Thymus (tissue), 11 donors: ENCODE measurements around the gene FRMPD2. TPM values are rescaled to one million over a fixed set of nuclear protein-coding genes. Genes with fewer than 3 reads are reported as not detected.
"Not testable (repeated sequence)": the region's sequence is repeated elsewhere in the genome, so short reads cannot be mapped to it uniquely, and the experiment has no call there.

Source experiments
- DNase-seq, 9 donors: peaks; one replicate each; pipeline ENCODE4 v3.0.0-alpha.2; 2013; ENCODE audit warnings: low spot score in 9 of 9, low read depth in 6 of 9, missing footprints in 1 of 9
- H3K27ac ChIP-seq, 2 donors: one replicate each; pipeline ENCODE4 v1.5.1; 2013; ENCODE audit warnings: control low read depth in 1 of 2, low read depth in 1 of 2, low read length in 1 of 2, mild to moderate bottlenecking in 1 of 2, moderate library complexity in 1 of 2
- H3K27me3 ChIP-seq, 2 donors: one replicate each; pipeline ENCODE4 v1.5.1; 2013; ENCODE audit warnings: low read length in 1 of 2; ENCODE audit not compliant: control insufficient read depth in 2 of 2, insufficient read depth in 1 of 2
- H3K36me3 ChIP-seq, 2 donors: one replicate each; pipeline ENCODE4 v1.5.1; 2013; ENCODE audit warnings: low read length in 1 of 2, mild to moderate bottlenecking in 1 of 2, moderate library complexity in 1 of 2; ENCODE audit not compliant: control insufficient read depth in 2 of 2, insufficient read depth in 2 of 2
- H3K4me1 ChIP-seq, 2 donors: one replicate each; pipeline ENCODE4 v1.5.1; 2013; ENCODE audit warnings: low read length in 2 of 2; ENCODE audit not compliant: control insufficient read depth in 2 of 2, insufficient read depth in 2 of 2
- H3K4me3 ChIP-seq, 2 donors: one replicate each; pipeline ENCODE4 v1.5.1; 2013; ENCODE audit warnings: low read length in 2 of 2, control low read depth in 1 of 2, mild to moderate bottlenecking in 1 of 2
- H3K9me3 ChIP-seq, 2 donors: one replicate each; pipeline ENCODE4 v1.5.1; 2013; ENCODE audit warnings: low read length in 1 of 2, mild to moderate bottlenecking in 1 of 2; ENCODE audit not compliant: control insufficient read depth in 2 of 2, insufficient read depth in 1 of 2
- WGBS: extraction: QIAGEN DNeasy Blood & Tissue Kit; methylation state at CpG from one replicate; pipeline ENCODE4 v1.1.7; 2013; 5-methylcytosine and 5-hydroxymethylcytosine counted together
- polyA plus RNA-seq: library from polyadenylated mRNA; stranded (reverse); fragments of 200-250 nt; gene quantifications from one replicate; pipeline ENCODE4 v1.2.3, GENCODE V29; 2013
- total RNA-seq: library from RNA; stranded (reverse); fragments of 120-200 nt; gene quantifications from one replicate; pipeline ENCODE4 v1.2.4, GENCODE V29; 2013
- donor health status: healthy.

Gene FRMPD2
- total and polyA plus RNA-seq, 2 donors, result 0.27 to 0.38 TPM

DNA sequence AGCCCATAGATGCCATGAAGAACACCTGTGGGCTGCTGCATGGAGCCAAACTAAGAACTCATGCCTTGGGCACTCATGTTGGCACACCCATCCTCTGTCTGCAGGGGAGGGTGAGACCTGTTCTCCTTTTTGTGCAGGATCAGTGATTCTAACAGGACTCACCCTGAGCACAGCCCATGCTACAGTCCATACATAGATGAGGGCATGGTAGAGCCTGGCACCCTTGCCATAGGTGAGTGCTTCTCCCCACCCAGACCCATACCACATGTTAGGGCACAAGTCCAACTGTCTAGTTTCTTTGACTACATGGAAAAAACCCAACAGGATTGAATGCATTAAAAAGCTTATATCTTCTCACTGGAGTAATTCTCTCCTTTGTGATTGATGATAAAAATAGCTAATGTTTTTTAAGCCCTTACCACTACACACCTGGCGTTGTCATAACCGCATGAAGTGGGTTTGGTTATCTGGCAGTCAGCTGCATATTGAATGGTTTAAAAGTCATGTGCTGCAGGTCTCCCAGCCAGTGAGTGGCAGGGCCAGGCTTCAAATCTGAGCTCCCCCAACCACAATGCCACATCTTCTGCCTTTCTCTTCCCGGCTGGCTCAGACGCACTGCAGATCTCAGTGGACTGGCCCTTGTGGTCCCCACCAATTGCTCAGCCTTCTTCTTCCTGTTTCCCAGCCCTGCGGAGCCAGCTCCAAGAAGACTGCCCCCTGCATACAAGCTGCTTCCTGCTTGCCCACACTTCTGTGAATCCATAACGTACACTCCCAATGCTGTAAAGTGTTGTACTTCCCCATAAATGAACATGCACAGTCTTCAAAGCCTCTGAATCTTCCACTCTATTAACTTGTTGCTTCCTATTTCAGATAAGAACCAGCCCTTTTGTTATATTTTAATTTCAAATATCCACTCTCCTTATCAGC, 120.0 kb downstream of the FRMPD2 start:
- H3K27ac ChIP-seq, H3K9me3 ChIP-seq, H3K27me3 ChIP-seq, H3K36me3 ChIP-seq, H3K4me3 ChIP-seq, H3K4me1 ChIP-seq: not testable (repeated sequence)
- peak in 1 of 9 donors; percentile 25 for DNase-seq
- WGBS, result 3% methylated on average over 6 of the region's 6 CpGs

- WGBS, result 11% methylated on average over 1 of the region's 3 CpGs
- not testable (repeated sequence) for H3K4me3 ChIP-seq, H3K36me3 ChIP-seq, H3K27me3 ChIP-seq, H3K9me3 ChIP-seq, H3K4me1 ChIP-seq, DNase-seq, H3K27ac ChIP-seq
These were observed 126.9 kb downstream of the FRMPD2 start for GRCh38 chr10:48147643-48148042.

DNA sequence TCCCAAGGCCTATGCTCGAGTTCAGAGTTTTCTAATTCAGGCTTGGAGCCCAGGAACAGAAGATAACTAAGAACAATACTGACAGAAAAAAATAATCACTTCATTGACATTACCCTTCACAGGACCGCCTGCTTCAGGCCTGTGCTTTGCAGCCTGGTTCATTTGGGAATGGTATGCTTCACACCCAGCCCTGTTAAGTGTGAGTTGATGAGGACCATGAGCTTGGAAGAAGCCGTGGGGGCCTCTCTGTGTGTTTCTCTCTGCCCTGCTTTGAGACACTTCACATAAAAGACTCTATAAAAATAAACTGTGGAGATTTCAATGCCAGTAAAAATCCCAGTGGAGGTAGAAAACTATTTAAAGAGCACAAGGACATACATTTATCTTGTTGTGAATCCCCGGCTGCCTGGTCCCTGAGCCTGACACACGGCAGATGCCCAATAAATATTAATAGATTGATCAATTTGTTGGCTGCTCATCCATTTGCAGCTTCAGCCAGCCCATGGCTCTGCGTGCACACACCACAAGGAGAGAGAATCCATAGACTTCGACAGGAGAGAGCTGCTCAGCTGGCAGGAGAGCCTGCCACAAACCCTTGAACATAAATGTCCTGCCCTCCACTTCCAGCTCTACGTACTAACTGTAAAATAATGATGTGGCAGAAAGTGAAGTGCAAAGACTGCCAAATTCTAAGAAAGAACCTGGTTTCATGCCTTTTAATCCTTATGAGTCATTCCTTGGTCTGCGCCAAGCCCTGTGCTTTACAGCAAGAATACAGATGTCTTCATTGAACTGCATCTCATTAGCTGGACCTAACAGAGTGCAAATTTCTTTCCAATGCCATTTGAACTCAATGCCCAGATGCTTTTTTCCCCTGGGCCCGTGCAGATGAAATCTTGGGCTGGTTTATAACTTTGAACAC, 130.5 kb downstream of the FRMPD2 start:
- H3K36me3 ChIP-seq, H3K4me3 ChIP-seq, H3K9me3 ChIP-seq, H3K27me3 ChIP-seq, DNase-seq, H3K27ac ChIP-seq, H3K4me1 ChIP-seq: not testable (repeated sequence)
- no CpG with 5 or more reads among the region's 10 CpGs for WGBS

DNA sequence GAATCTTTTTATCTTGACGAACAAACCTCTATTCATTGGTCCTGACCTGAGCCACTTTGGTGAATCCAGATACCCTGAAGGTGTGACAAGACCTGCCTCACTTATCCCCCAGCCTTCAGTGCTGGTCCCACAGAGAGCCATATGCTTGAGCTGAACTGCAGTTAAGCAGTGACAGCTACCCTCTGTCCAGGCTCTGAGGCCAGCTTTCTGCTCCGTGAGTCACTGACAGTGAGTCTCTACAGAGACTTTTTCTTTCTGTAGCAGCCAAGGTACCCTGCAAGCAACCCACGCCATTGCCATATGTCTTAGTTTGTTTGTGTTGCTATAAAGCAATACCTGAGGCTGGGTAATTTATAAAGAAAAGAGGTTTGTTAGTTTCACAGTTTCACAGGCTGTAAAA, 133.5 kb downstream of the FRMPD2 start:
- DNase-seq, H3K27me3 ChIP-seq, H3K9me3 ChIP-seq, H3K4me1 ChIP-seq, H3K36me3 ChIP-seq, H3K4me3 ChIP-seq, H3K27ac ChIP-seq: not testable (repeated sequence)
- WGBS, result 95% methylated on average over 1 of the region's 3 CpGs

GRCh38 chr10:48139953-48140850, 134.3 kb downstream of the FRMPD2 start:
- H3K9me3 ChIP-seq, DNase-seq, H3K27ac ChIP-seq, H3K4me1 ChIP-seq, H3K36me3 ChIP-seq, H3K4me3 ChIP-seq, H3K27me3 ChIP-seq: not testable (repeated sequence)
- 85% methylated on average over 21 of the region's 53 CpGs for WGBS

DNA sequence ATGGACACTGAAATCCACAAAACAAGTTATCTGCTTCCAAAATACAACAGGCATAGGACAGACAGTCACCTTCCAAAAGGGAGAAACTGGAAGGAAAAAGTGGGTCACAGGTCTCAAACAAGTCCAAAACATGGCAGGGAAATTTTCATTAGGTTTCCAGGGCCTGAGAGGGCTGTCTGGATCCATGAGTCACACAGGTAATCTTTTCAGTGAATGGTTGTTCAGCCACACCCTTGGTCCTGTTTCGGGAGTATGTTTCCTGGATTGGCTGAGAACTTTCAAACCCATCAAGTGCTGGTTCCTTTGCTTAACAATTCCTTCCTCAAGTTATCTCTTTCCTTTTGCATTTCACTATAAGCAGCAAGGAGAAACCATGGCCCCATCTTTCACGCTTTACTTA, 145.5 kb downstream of the FRMPD2 start:
- H3K4me1 ChIP-seq, H3K9me3 ChIP-seq, H3K4me3 ChIP-seq, H3K27me3 ChIP-seq, H3K36me3 ChIP-seq, H3K27ac ChIP-seq, DNase-seq: not testable (repeated sequence)
- 94% methylated on average over 1 of the region's 2 CpGs for WGBS

DNA sequence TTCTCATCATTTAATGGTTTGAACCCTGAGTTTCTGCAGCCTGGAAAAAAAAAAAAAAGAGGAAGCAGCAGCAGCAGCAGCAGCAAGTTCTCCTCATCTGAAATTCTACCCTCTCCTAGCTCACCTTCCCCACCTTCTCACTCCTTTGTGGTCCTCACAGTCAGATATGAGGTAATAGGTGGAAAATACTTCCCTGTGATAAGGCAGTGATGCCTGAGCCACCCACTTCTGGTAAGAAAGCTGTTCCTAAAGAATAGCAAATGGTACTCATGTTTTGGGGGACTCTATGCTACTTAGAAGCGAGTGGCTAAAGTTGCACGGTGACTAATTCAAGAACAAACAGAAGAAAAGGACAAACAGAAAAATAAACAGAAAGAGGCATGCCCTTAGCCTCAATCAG, 148.2 kb downstream of the FRMPD2 start:
- not testable (repeated sequence) for H3K36me3 ChIP-seq, H3K27me3 ChIP-seq, H3K9me3 ChIP-seq, H3K4me3 ChIP-seq, H3K4me1 ChIP-seq, DNase-seq, H3K27ac ChIP-seq
- no CpG with 5 or more reads among the region's 2 CpGs for WGBS

GRCh38 chr10:48125631-48126030, 148.9 kb downstream of the FRMPD2 start:
- not testable (repeated sequence) for H3K27ac ChIP-seq, H3K36me3 ChIP-seq, H3K4me3 ChIP-seq, H3K9me3 ChIP-seq, DNase-seq, H3K27me3 ChIP-seq, H3K4me1 ChIP-seq
- WGBS, result 0% methylated on average over 2 of the region's 2 CpGs
